GM23338 (cell line): ENCODE results near the gene PPP4R2. TPM values are rescaled to one million over a fixed set of nuclear protein-coding genes. Genes with fewer than 3 reads are reported as not detected.

ENCODE experiments used
- ATAC-seq: fragments of 200-7000 bp; cut with Tn5 transposase; 3 replicates; pipeline ENCODE4 v1.9.1; 2020
- DNase-seq: peaks from one replicate; pipeline ENCODE4 v3.0.0-alpha.2; 2015; ENCODE audit warnings: low spot score
- H2AFZ ChIP-seq: fragments of 200-600 bp; sonication (generic); 2 replicates; pipeline ENCODE4 v1.8.0; 2016; ENCODE audit warnings: antibody characterized with exemption, mild to moderate bottlenecking, moderate library complexity
- H3F3A ChIP-seq: fragments of 200-600 bp; sonication (generic); replicated peaks from 2 replicates; pipeline ENCODE4 v1.8.0; 2017; ENCODE audit warnings: antibody characterized with exemption, mixed run types, low read depth
- H3K27ac ChIP-seq: fragments of 200-600 bp; sonication (generic); 2 replicates; pipeline ENCODE4 v1.6.1; 2016; ENCODE audit warnings: low read depth
- H3K27me3 ChIP-seq: fragments of 200-600 bp; sonication (generic); 2 replicates; pipeline ENCODE4 v1.8.0; 2016; ENCODE audit warnings: mild to moderate bottlenecking, mixed run types, moderate library complexity; ENCODE audit not compliant: insufficient read depth
- H3K36me3 ChIP-seq: fragments of 200-600 bp; sonication (generic); 2 replicates; pipeline ENCODE4 v1.8.0; 2016; ENCODE audit warnings: mild to moderate bottlenecking; ENCODE audit not compliant: insufficient read depth
- H3K4me1 ChIP-seq: fragments of 200-600 bp; sonication (generic); 2 replicates; pipeline ENCODE4 v1.8.0; 2016; ENCODE audit warnings: mild to moderate bottlenecking, moderate library complexity; ENCODE audit not compliant: insufficient read depth
- H3K4me2 ChIP-seq: fragments of 200-600 bp; sonication (generic); 2 replicates; pipeline ENCODE4 v1.7.1; 2017; ENCODE audit warnings: mixed run types
- H3K4me3 ChIP-seq: fragments of 200-600 bp; sonication (generic); 2 replicates; pipeline ENCODE4 v1.6.1; 2016; ENCODE audit warnings: mixed run types
- H3K79me2 ChIP-seq: fragments of 200-600 bp; sonication (generic); replicated peaks from 2 replicates; pipeline ENCODE4 v1.8.0; 2017; ENCODE audit warnings: mild to moderate bottlenecking; ENCODE audit not compliant: insufficient read depth
- H3K9me2 ChIP-seq: fragments of 200-600 bp; sonication (generic); 2 replicates; pipeline ENCODE4 v1.8.0; 2017; ENCODE audit not compliant: insufficient read depth
- H4K20me1 ChIP-seq: fragments of 200-600 bp; sonication (generic); replicated peaks from 2 replicates; pipeline ENCODE4 v1.8.0; 2017; ENCODE audit warnings: mild to moderate bottlenecking; ENCODE audit not compliant: insufficient read depth
- H3K27ac Mint-ChIP-seq: 2 replicates; pipeline ENCODE4 v1.8.0; 2020; ENCODE audit warnings: inconsistent platforms, mild to moderate bottlenecking, moderate library complexity, mixed read lengths
- H3K27me3 Mint-ChIP-seq: 3 replicates; pipeline ENCODE4 v1.8.0; 2022; ENCODE audit warnings: low read depth, mild to moderate bottlenecking, moderate library complexity, mixed read lengths, inconsistent platforms; ENCODE audit not compliant: insufficient read depth, poor library complexity
- H3K36me3 Mint-ChIP-seq: 3 replicates; pipeline ENCODE4 v1.8.0; 2021; ENCODE audit warnings: low read depth, mild to moderate bottlenecking, inconsistent platforms, moderate library complexity, mixed read lengths
- H3K4me1 Mint-ChIP-seq: 3 replicates; pipeline ENCODE4 v1.8.0; 2020; ENCODE audit warnings: mild to moderate bottlenecking, inconsistent platforms, mixed read lengths
- H3K4me3 Mint-ChIP-seq: 3 replicates; pipeline ENCODE4 v1.8.0; 2021; ENCODE audit warnings: moderate library complexity, mild to moderate bottlenecking, inconsistent platforms, mixed read lengths
- H3K9me3 Mint-ChIP-seq: 3 replicates; pipeline ENCODE4 v1.8.0; 2020; ENCODE audit warnings: moderate library complexity, mild to moderate bottlenecking, inconsistent platforms, mixed read lengths
- CREB1 ChIP-seq: fragments of 250-450 bp; sonication (Bioruptor Pico); IDR thresholded peaks from 2 replicates; pipeline ENCODE4 v1.5.0; 2020; ENCODE audit warnings: low read depth, mild to moderate bottlenecking, moderate library complexity
- CTCF ChIP-seq, 2 experiments: fragments of 200-600 bp in 1 of 2; sonication (generic) in 1 of 2; conservative IDR thresholded peaks; 2 replicates each; pipeline versions ENCODE4 v1.5.1 to v1.6.1; 2016 to 2017; ENCODE audit warnings: antibody characterized with exemption in 2 of 2, low read depth in 2 of 2, mild to moderate bottlenecking in 2 of 2, moderate library complexity in 1 of 2
- ETS1 ChIP-seq: IDR thresholded peaks from 2 replicates; pipeline ENCODE4 v1.6.1; 2016; ENCODE audit warnings: antibody characterized with exemption
- EZH2 ChIP-seq: fragments of 200-600 bp; sonication (generic); IDR thresholded peaks from one replicate; pipeline ENCODE4 v1.8.0; 2017; ENCODE audit warnings: antibody characterized with exemption, mild to moderate bottlenecking, low read depth; ENCODE audit not compliant: unreplicated experiment
- EZH2phosphoT487 ChIP-seq: fragments of 200-600 bp; sonication (generic); IDR thresholded peaks from one replicate; pipeline ENCODE4 v1.8.1; 2018; ENCODE audit warnings: antibody characterized with exemption; ENCODE audit not compliant: unreplicated experiment
- JUNB ChIP-seq: IDR thresholded peaks from one replicate; pipeline ENCODE4 v1.6.1; 2016; ENCODE audit warnings: antibody characterized with exemption; ENCODE audit not compliant: unreplicated experiment
- NANOG ChIP-seq: IDR thresholded peaks from 2 replicates; pipeline ENCODE4 v1.6.1; 2016; ENCODE audit warnings: antibody characterized with exemption, borderline replicate concordance
- POLR2AphosphoS5 ChIP-seq: IDR thresholded peaks from 2 replicates; pipeline ENCODE4 v1.6.1; 2016; ENCODE audit warnings: antibody characterized with exemption, low read depth
- REST ChIP-seq: IDR thresholded peaks from one replicate; pipeline ENCODE4 v1.6.1; 2018; ENCODE audit warnings: antibody characterized with exemption; ENCODE audit not compliant: unreplicated experiment
- STAT1 ChIP-seq: IDR thresholded peaks from one replicate; pipeline ENCODE4 v1.6.1; 2016; ENCODE audit warnings: antibody characterized with exemption; ENCODE audit not compliant: unreplicated experiment
- ZNF114 ChIP-seq: fragments of 250-450 bp; sonication (Bioruptor Pico); IDR thresholded peaks from 2 replicates; pipeline ENCODE4 v1.5.0; 2020; ENCODE audit warnings: mild to moderate bottlenecking, moderate library complexity
- ZNF331 ChIP-seq: fragments of 250-450 bp; sonication (Bioruptor Pico); IDR thresholded peaks from 2 replicates; pipeline ENCODE4 v1.5.0; 2020; ENCODE audit warnings: low read depth, mild to moderate bottlenecking, moderate library complexity
- ZNF462 ChIP-seq: fragments of 250-450 bp; sonication (Bioruptor Pico); IDR thresholded peaks from 2 replicates; pipeline ENCODE4 v1.5.0; 2020; ENCODE audit warnings: mild to moderate bottlenecking, moderate library complexity
- polyA plus RNA-seq: library from polyadenylated mRNA; unstranded; fragments of >200 nt; fragmentation: Nextera tagmentation; extraction: Ambion mirVana; gene quantifications from 2 replicates; pipeline ENCODE4 v1.2.1, GENCODE V29; 2016
- total RNA-seq: library from RNA; depleted of rRNA; stranded (reverse); fragments of >200 nt; shearing (Covaris generic); gene quantifications from 2 replicates; pipeline ENCODE4 v1.2.3, GENCODE V29; 2014

Gene PPP4R2
- total and polyA plus RNA-seq, 2 experiments from 2014 or later: 62.7 to 117 TPM

- Mint-ChIP-seq H3K27ac (no peak overlapping the region), H3K9me3 (peaks cover 19% of the 10 kb centered on the region), H3K4me1 (no peaks in the 10 kb centered on the region), H3K36me3 (peaks cover 9% of the 10 kb centered on the region), H3K4me3 (no peak overlapping the region), H3K27me3 (peaks cover 2% of the 10 kb centered on the region)
- no peaks in the 10 kb centered on the region for H3K27me3 ChIP-seq
- no peaks in the 10 kb centered on the region for H3K4me1 ChIP-seq
- H3K9me2 ChIP-seq: no peaks in the 10 kb centered on the region
- ATAC-seq (no peak), DNase-seq (no peak)
- no peak overlapping the region for H2AFZ ChIP-seq
- H3K4me2 ChIP-seq: no peak overlapping the region
- no peak overlapping the region for H3K4me3 ChIP-seq
- no peaks in the 10 kb centered on the region for H3F3A ChIP-seq
- H3K36me3 ChIP-seq: no peaks in the 10 kb centered on the region; the same call in none of the 2 replicates
- no peak overlapping the region for H3K27ac ChIP-seq
- TF ChIP-seq ZNF462 (no peak), ETS1 (no peak), STAT1 (no peak), POLR2AphosphoS5 (no peak), EZH2phosphoT487 (no peak), REST (no peak), NANOG (no peak), EZH2 (no peak), ZNF114 (CRISPR knock-in tag) (no peak), JUNB (no peak), CREB1 (CRISPR knock-in tag) (no peak), ZNF331 (CRISPR knock-in tag) (no peak), CTCF (conservative IDR thresholded peaks at IDR 0.05; ENCODE audit: low read depth in 2 of 2) (no peak)
- no peaks in the 10 kb centered on the region for H4K20me1 ChIP-seq
- H3K79me2 ChIP-seq: no peaks in the 10 kb centered on the region
Measured at GRCh38 chr3:72985576-72985975, 11.0 kb upstream of the PPP4R2 start.
